ENCODE measurements around the gene DUOX1. TPM values are rescaled to one million over a fixed set of nuclear protein-coding genes. Genes with fewer than 3 reads are reported as not detected.
A peak's percentile ranks its signal among the peaks of the same experiment; 100 is the strongest.

DUOX1 gene
- total RNA-seq, 2 donors from 2014 or later, result 0.34 to 0.95 TPM

DNA sequence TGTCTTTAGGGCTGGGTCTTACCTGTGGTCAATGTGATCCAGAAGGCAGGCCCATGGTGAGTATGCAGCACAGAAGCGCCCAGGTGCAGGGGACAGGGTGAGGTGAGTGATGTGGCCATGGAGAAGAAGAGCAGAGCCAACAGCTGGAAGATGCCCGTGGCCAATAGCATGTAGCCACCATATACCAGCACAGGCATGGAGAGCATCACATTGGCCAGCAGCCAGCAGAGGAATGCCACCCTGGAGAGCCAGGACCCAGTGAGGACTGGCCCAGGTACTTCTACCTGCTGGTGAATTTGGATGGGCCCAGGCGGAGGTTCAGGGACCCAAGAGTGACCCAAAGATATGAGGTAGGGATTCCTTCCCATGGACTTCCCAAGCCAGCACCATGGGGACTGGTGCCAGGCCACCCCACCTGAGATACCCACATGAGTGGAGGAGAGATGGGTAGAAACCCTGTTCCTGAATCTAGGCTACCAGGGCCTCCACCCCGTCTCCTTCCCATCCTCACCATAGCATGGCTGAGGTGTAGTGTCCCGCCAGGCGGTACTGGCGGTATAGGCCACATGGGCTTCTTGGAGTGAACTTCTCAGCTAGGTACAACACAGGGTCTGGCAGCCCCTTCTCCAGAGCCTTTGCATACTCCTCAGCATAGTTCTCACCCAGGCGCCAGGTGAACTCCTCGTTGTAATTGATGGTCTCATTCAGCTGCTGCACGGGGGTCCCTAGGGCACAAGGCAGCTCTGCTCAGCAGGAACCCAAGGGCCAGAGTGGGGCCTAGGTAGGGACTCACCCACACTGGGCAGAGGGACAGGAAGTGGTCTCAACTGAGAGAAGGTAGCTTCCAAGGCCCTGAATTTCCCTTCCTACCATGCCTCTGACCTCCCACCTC is 9.5 kb upstream of the DUOX1 start:
- Mint-ChIP-seq H3K27ac (no peak overlapping the region), H3K4me3 (no peak overlapping the region), H3K4me1 (ENCODE audit: low read depth) (peaks cover 21% of the 10 kb centered on the region), H3K9me3 (no peaks in the 10 kb centered on the region), H3K27me3 (ENCODE audit: low read depth) (peaks cover 63% of the 10 kb centered on the region), H3K36me3 (ENCODE audit: insufficient read depth in 2 of 2) (peaks cover 0 to 1% of the 10 kb centered on the region in 2 donors)
- no peak for DNase-seq
- ATAC-seq (replicated peaks in 1 of 2), result no peak

DNA sequence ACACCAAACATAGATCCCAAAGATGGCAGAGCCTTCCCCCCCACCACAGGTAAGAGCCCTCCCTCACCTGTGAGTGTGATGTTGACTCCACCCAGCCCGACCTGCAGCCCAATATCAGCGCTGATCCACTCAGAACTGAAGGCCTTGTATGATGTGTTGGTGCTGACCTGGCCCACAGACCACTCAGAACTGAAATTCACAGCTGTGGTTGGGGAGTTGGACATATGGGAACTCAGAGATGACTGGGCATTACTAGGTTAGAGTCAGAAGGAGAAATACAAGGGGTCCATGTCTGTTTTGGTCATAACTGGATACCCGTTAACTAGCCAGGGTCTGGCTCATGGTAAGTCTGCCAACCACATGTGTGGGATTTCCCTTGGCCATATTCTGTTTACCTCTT is 8.8 kb upstream of the DUOX1 start:
- no peaks in the 10 kb centered on the region for H3K9me3 Mint-ChIP-seq
- no peak for DNase-seq
- H3K4me3 Mint-ChIP-seq, result no peak overlapping the region
- H3K36me3 Mint-ChIP-seq (ENCODE audit: insufficient read depth in 2 of 2), result peaks cover 0 to 1% of the 10 kb centered on the region in 2 donors
- no peak overlapping the region for H3K27ac Mint-ChIP-seq
- peaks cover 63% of the 10 kb centered on the region for H3K27me3 Mint-ChIP-seq (ENCODE audit: low read depth)
- peaks cover 21% of the 10 kb centered on the region for H3K4me1 Mint-ChIP-seq (ENCODE audit: low read depth)
- no peak for ATAC-seq (replicated peaks in 1 of 2)

DNA sequence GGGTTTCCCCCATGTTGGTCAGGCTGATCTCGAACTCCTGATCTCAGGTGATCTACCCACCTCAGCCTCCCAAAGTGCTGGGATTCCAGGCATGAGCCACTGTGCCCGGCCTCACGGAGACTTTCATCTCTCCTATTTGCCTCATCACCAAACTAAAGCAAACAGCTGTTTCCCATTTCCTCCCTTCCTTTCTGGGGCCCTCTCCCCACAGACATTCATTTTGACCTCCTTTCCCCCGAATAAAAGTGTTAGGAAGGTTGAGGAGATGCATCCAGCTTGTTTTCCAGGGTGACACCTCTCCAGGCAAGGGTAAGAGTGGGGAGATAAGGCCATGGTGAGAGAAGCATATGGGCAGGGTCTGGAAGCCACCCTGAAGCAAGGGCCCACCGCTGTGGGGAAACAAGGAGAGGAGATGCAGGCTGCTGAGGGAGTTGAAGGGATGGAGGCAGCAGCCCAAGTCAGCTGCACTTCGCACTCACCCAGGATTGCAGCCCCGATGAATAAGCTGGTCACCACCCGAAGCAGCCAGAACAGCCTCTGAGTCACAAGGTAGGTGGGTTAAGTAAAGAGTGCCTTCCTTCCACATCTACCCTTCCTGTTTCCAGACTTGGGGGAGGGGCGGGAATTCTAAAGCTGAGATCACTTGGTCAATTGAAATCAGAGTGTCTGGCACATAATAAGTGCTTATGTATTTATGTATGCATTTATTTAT is 7.9 kb upstream of the DUOX1 start:
- peaks cover 14% of the 10 kb centered on the region for H3K4me1 Mint-ChIP-seq (ENCODE audit: low read depth)
- H3K4me3 Mint-ChIP-seq, result no peak overlapping the region
- ATAC-seq (replicated peaks in 1 of 2), result no peak
- H3K27ac Mint-ChIP-seq, result no peak overlapping the region
- H3K9me3 Mint-ChIP-seq, result no peaks in the 10 kb centered on the region
- peaks cover 0 to 1% of the 10 kb centered on the region in 2 donors for H3K36me3 Mint-ChIP-seq (ENCODE audit: insufficient read depth in 2 of 2)
- DNase-seq, result no peak
- H3K27me3 Mint-ChIP-seq (ENCODE audit: low read depth), result peaks cover 60% of the 10 kb centered on the region

DNA sequence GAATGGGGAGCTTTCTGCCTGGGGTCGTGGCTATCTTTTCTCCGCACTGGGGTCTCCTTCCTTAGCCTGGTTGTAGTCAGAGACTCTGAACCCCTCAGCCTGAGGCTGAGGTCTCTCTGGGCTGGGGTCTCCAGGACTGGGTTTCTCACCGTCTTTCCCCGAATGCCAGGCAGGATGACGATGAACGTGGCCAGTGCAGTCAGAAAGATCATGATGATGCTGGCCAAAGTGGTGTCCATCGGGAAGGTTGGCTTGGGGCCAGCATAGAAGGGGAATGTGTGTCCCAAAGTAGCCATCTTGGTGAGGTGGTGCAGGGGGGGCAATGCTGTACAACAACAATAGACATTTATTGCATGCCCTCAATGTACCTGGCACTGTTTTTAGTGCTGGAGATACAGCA is 7.1 kb upstream of the DUOX1 start:
- ATAC-seq (replicated peaks in 1 of 2) (no peak), DNase-seq (no peak)
- no peaks in the 10 kb centered on the region for H3K9me3 Mint-ChIP-seq
- H3K36me3 Mint-ChIP-seq (ENCODE audit: insufficient read depth in 2 of 2), result peaks cover 0 to 1% of the 10 kb centered on the region in 2 donors
- H3K4me1 Mint-ChIP-seq (ENCODE audit: low read depth), result peaks cover 7% of the 10 kb centered on the region
- peaks cover 56% of the 10 kb centered on the region for H3K27me3 Mint-ChIP-seq (ENCODE audit: low read depth)
- no peak overlapping the region for H3K4me3 Mint-ChIP-seq
- H3K27ac Mint-ChIP-seq, result no peak overlapping the region

DNA sequence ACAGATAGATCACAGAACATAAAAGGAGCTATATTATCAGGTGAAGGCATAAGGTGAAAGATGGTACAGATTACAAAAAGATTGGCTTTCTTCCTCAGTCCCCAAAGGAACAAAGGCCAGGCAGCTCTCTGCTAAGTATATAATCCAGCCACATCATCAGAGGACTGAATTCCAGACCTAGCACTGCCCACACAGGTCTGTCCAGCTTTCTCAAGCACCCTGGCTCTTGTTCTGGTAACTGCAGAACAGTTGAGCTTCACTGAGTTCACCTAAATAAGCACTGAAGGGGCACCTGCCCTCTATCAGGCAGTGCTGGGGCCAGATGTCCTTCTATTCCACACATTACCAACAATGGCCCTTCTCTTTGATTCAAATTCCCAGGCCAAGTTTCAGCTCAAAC is 6.4 kb upstream of the DUOX1 start:
- no peak overlapping the region for H3K27ac Mint-ChIP-seq
- no peaks in the 10 kb centered on the region for H3K36me3 Mint-ChIP-seq (ENCODE audit: insufficient read depth in 2 of 2)
- no peaks in the 10 kb centered on the region for H3K9me3 Mint-ChIP-seq
- H3K27me3 Mint-ChIP-seq (ENCODE audit: low read depth), result peaks cover 56% of the 10 kb centered on the region
- peaks cover under 1% of the 10 kb centered on the region for H3K4me1 Mint-ChIP-seq (ENCODE audit: low read depth)
- no peak for DNase-seq
- no peak overlapping the region for H3K4me3 Mint-ChIP-seq
- ATAC-seq (replicated peaks in 1 of 2), result no peak

DNA sequence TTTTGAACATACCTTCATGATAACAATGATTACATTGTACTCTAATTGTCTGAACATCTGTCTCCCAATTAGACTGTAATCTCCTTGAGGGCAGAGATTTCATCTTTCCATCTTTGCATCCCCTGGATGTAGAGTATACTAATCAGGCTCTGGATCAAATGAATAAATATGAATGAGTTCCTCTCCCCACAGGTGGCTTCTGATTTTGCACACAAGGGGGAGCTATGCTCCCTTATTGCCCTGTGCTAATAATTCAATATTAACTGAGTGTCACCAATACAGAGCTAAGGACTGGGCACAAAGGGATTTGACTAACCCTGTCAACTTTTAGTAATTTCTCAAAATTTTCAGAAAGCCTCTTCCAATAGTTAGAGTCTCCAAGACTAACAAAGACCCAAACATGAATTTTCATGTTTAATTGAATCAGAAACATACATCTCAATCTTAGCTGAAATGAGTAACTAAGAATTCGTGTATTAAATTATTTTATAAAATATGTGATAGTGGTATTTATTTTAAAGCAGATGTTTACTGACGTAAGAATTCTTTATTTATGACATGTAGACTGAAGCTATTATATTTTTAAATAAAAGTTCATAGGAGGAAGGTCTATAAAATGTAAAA is 3.1 kb upstream of the DUOX1 start:
- Mint-ChIP-seq H3K9me3 (no peaks in the 10 kb centered on the region), H3K4me3 (no peak overlapping the region), H3K36me3 (ENCODE audit: insufficient read depth in 2 of 2) (peaks cover 0 to 1% of the 10 kb centered on the region in 2 donors), H3K27ac (no peak overlapping the region), H3K4me1 (ENCODE audit: low read depth) (no peaks in the 10 kb centered on the region), H3K27me3 (ENCODE audit: low read depth) (peaks cover 66% of the 10 kb centered on the region)
- ATAC-seq (replicated peaks in 1 of 2) (no peak), DNase-seq (no peak)

DNA sequence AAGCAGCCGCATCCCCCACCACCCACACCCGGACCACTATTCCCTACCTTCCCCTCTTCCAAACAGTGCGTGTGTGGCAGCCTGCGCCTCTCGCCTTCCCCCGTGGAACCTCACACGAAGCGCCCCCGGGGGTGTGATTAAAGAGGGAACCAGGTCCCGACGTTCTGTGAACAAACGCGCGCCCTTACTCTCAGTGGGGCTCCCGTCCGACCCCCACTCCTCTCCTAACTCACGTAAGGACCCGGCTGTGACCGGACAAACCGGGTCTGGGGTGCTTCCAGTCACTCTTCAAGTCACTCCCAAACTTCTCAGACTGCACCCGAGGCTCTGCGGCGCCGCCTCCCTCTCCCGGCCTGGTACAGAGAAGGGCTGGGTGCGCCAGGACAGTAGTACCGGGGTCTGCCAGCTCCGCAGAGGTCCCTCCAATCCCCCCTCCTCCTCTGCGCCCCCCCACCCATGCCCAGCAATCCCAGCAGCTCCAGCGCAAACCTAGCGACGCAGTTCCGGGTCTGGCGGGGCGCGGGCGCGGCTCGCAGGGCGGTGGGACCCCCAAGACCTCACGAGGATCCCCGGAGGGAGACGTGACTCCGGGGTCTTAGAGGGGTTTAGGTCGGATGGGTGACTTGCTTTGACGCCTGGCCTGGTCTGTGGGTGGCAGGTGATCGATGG is 689 bp upstream of the DUOX1 start:
- Mint-ChIP-seq H3K4me3 (peak overlapping the region in 1 of 2 donors; percentile 35), H3K27ac (no peak overlapping the region), H3K4me1 (ENCODE audit: low read depth) (no peaks in the 10 kb centered on the region), H3K9me3 (no peaks in the 10 kb centered on the region), H3K27me3 (ENCODE audit: low read depth) (peaks cover 82% of the 10 kb centered on the region), H3K36me3 (ENCODE audit: insufficient read depth in 2 of 2) (peaks cover 0 to 1% of the 10 kb centered on the region in 2 donors)
- ATAC-seq (replicated peaks in 1 of 2), result no peak
- no peak for DNase-seq

DNA sequence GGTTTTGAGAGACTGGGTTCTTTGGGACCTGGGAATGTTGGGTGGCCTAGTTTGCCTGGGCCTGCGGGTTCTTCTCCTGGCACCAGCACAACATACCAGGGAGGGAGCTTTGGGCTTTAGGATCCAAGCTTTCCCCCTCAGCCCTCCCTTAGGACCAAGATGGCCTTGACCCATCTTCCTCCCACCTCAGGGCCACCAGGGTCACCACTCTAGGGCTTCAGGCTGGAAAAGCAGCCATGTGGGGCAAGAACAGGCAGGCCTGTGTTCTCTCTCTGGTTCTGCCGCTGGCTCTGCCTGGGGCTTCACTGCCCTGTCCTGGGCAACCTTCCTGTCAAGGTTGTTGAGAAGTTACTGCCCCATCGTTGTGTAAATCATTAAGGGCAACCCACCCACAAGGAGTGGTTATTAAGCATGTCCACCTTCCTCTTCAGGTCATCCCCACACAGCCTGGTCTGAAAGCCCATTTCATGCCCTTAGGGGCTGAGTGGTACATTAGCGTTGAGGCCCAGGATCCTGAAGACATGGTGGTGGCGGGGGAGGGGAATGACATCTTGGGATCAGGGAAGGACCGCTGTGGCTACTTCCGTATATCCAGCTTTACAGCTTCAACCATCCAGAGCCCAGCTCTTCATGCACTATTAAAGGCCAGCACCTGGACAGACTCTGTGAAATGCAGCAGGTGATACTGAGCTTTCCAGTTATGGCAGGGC is 652 bp downstream of the DUOX1 start:
- H3K27me3 Mint-ChIP-seq (ENCODE audit: low read depth), result peaks cover 77% of the 10 kb centered on the region
- H3K4me3 Mint-ChIP-seq, result peak overlapping the region in 1 of 2 donors; percentile 55
- H3K4me1 Mint-ChIP-seq (ENCODE audit: low read depth), result peaks cover 7% of the 10 kb centered on the region
- no peak for ATAC-seq (replicated peaks in 1 of 2)
- H3K36me3 Mint-ChIP-seq (ENCODE audit: insufficient read depth in 2 of 2), result peaks cover 0 to 1% of the 10 kb centered on the region in 2 donors
- H3K27ac Mint-ChIP-seq, result no peak overlapping the region
- no peaks in the 10 kb centered on the region for H3K9me3 Mint-ChIP-seq
- DNase-seq, result no peak

DNA sequence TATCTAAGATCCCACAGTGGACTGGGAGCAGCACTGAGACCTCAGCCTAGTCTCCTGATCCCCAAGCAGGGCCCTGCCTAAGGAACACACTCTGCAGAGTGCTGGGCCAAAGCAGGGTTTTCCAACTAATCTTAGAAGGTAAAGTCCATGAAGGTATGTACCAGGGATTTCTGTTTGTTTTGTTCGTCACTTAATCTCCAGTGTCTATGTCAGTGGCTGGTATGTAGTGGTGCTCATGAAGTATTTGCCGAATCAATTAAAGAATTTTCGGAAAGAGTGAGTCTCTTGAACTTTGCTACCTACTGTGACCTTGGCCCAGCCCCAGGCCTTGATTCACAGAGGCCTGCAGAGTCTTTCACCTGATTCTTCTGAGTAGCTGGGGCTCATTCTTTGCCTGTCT is 1.7 kb downstream of the DUOX1 start:
- H3K9me3 Mint-ChIP-seq, result no peaks in the 10 kb centered on the region
- H3K27ac Mint-ChIP-seq, result no peak overlapping the region
- peaks cover 0 to 1% of the 10 kb centered on the region in 2 donors for H3K36me3 Mint-ChIP-seq (ENCODE audit: insufficient read depth in 2 of 2)
- H3K4me3 Mint-ChIP-seq, result no peak overlapping the region
- no peak for DNase-seq
- no peak for ATAC-seq (replicated peaks in 1 of 2)
- H3K4me1 Mint-ChIP-seq (ENCODE audit: low read depth), result peaks cover 12% of the 10 kb centered on the region
- peaks cover 72% of the 10 kb centered on the region for H3K27me3 Mint-ChIP-seq (ENCODE audit: low read depth)

DNA sequence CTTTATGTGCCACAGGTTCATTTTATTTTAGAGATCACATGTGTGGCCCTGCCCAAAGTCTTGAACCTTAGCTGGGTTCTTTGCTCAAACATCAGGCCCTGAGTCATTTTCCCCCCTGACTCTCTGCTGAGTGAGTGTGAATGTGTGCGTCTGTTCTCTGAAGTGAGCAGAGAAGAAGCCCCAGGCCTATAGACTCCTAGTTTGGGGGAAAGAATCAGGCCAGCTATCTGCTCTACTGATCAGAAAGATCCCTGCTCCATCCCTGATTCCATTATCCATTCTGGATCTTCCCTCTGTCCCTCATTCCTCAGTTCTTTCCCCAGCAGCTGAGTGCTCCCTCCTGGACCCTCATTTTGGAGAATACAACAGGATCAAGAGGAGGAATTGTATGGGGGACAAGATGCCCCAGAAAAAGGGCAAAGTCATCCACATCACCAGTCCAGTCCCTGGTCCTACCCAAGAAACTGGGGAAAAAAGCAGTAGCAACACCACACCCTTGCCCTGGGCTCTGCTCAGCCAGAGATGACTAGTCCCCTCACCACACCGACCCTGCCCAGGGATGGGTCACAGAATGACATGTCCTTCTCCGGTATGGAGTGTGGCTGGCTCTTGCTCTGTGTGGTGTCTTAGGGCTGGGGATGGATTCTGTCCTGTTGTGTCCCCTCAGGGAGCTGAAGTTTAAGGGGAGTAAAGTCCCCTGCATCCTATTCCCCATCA is 3.2 kb downstream of the DUOX1 start:
- Mint-ChIP-seq H3K9me3 (no peaks in the 10 kb centered on the region), H3K27ac (no peak overlapping the region), H3K27me3 (ENCODE audit: low read depth) (peaks cover 68% of the 10 kb centered on the region), H3K36me3 (ENCODE audit: insufficient read depth in 2 of 2) (peaks cover 0 to 1% of the 10 kb centered on the region in 2 donors), H3K4me1 (ENCODE audit: low read depth) (peaks cover 14% of the 10 kb centered on the region), H3K4me3 (no peak overlapping the region)
- no peak for DNase-seq
- ATAC-seq (replicated peaks in 1 of 2), result peak; percentile 12 to 38

DNA sequence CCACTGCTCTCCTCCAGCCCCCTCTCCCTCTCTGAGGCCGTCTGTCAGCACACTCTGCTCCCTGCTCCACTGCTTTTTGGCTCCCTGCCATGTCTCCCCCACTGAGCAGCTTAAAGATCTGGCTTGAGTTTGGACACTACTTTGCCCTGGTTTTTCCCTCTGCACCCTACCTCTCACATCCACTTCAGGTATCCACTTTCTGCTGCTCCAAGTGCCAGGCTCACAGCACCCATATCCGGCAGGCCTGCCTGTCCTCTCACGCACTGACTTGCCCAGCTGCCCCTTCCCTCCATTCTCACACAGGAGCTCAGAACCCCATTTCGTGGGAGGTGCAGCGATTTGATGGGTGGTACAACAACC is 3.7 kb downstream of the DUOX1 start:
- peaks cover 14% of the 10 kb centered on the region for H3K4me1 Mint-ChIP-seq (ENCODE audit: low read depth)
- peaks cover 63% of the 10 kb centered on the region for H3K27me3 Mint-ChIP-seq (ENCODE audit: low read depth)
- H3K4me3 Mint-ChIP-seq, result no peak overlapping the region
- no peak overlapping the region for H3K27ac Mint-ChIP-seq
- peaks cover 0 to 1% of the 10 kb centered on the region in 2 donors for H3K36me3 Mint-ChIP-seq (ENCODE audit: insufficient read depth in 2 of 2)
- DNase-seq (no peak), ATAC-seq (replicated peaks in 1 of 2) (no peak)
- no peaks in the 10 kb centered on the region for H3K9me3 Mint-ChIP-seq

DNA sequence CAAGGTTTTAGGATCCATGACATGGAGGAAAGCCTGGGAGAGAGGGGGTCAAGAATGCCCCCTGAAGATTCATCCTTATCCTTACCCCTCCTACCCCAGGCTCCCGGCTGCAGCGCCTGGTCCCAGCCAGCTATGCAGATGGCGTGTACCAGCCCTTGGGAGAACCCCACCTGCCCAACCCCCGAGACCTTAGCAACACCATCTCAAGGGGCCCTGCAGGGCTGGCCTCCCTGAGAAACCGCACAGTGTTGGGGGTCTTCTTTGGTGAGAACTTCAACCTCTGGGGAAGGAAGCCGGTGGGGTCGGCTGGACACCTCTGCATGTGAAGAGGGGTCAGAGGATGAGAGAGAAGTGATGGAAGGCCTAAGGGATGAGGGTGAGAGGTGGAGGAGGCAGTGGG is 4.3 kb downstream of the DUOX1 start:
- peaks cover 58% of the 10 kb centered on the region for H3K27me3 Mint-ChIP-seq (ENCODE audit: low read depth)
- H3K36me3 Mint-ChIP-seq (ENCODE audit: insufficient read depth in 2 of 2), result peaks cover 0 to 1% of the 10 kb centered on the region in 2 donors
- peaks cover 14% of the 10 kb centered on the region for H3K4me1 Mint-ChIP-seq (ENCODE audit: low read depth)
- H3K27ac Mint-ChIP-seq, result no peak overlapping the region
- ATAC-seq (replicated peaks in 1 of 2) (no peak), DNase-seq (no peak)
- peak overlapping the region in 1 of 2 donors; percentile 77 for H3K4me3 Mint-ChIP-seq
- H3K9me3 Mint-ChIP-seq, result no peaks in the 10 kb centered on the region

All from activated T-cell treated with anti-CD3 and anti-CD28 coated beads, Interleukin-2, amount 50 U/mL, for 72 hours (primary cell).